MM.1S (cell line): ENCODE results near the gene NUDC.

Experiments
- CTCF ChIP-seq: fragments of 300-600 bp; sonication (generic); IDR thresholded peaks from 2 replicates; pipeline ENCODE4 v1.5.1; 2016; ENCODE audit warnings: antibody characterized with exemption, low read length, mixed read lengths
- EZH2 ChIP-seq: fragments of 300-600 bp; sonication (generic); optimal IDR thresholded peaks from 2 replicates; pipeline ENCODE3; 2017; ENCODE audit warnings: low read depth, mild to moderate bottlenecking, antibody characterized with exemption, low read length, mixed read lengths
- EZH2phosphoT487 ChIP-seq: fragments of 300-600 bp; sonication (generic); IDR thresholded peaks from 2 replicates; pipeline ENCODE4 v1.6.1; 2018; ENCODE audit warnings: antibody characterized with exemption, low read length

- no peak for TF ChIP-seq CTCF
- TF ChIP-seq EZH2 = no peak
- no peak for TF ChIP-seq EZH2phosphoT487
Observed at GRCh38 chr1:26994020-26994786, 72.7 kb downstream of the NUDC start.
